Fibroblast of skin of scalp (primary cell): ENCODE measurements around the gene B3GNT9.
"Not testable (repeated sequence)": the region's sequence is repeated elsewhere in the genome, so short reads cannot be mapped to it uniquely, and the experiment has no call there.

Experiments
- DNase-seq: peaks from one replicate; pipeline ENCODE4 v3.0.0-alpha.2; 2013

The B3GNT9 gene

DNA sequence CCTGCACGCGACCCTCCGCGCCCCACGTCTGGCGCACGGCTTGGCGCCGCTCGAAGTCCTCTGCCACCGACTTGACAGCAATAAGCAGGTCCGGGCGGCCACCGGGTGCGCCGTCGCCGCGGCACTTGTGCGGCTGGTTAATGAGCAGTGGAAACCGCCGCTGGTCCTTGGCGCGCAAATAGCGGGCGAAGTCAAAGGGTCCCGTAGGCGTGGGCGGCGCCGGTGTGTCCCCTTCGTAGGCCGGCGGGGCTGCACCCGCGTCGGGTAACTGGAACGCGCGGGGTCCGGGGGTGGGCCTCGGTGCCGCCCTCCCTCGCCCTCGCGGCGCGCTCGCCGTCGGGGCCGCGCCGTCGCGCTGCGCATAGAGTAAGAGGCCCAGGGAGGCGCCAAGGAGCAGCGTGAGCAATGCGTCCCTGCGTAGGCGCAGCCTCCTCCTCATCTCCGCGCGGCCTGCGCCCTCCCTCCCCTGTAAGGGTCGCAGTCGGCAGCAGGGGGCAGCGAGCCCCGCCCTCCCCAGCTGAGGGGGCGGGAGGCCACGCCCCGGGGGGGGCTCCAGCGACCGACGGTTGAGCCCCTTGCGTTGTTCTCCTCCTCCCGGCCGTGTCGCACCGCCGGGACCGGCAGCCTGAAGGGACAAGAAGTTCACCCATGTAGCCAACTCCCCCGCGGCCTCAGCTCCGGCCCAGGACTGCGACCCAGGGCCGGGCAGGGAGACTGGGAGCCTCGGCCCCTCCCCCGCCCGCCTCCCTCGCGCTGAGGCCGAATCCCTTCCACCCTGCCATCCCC is 558 bp downstream of the B3GNT9 start:
- peak; percentile 73 for DNase-seq

DNA sequence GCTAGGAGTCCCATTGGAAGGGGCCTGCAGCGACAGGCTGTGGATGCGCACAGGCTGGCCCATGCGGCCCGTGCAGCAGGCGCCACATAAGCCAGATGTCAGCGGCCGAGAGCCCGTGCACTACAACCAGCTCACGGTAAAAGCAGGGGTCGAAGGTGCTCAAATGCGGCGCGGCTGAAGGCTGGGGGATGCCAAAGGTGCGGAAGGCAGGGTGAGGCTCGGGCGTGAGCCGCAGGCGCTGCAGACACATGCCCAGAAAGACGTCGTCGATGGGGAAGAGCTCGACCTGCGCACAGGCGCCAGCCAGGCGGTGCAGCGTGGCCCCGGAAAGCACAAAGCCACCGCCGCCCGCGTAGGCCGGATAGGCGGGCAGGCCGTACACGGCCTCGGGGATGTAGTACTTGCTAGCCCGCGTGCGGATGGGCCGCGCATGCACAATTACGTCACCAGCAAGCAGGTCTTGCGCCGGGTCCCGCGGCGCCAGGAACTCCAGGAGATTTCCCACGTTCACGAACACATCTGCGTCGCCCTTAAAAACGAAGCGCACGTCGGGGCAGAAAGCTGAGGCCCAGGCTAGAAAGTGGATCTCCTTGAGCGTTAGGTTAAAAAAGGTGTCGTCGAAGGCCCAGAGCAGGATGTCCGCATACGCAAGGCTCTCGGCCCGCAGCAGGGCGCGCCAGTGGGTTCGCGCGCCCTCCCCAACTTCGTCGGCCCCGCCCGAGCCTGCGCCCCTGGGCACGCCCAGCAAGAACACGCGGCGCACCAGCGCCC is 1.3 kb downstream of the B3GNT9 start:
- DNase-seq = no peak

DNA sequence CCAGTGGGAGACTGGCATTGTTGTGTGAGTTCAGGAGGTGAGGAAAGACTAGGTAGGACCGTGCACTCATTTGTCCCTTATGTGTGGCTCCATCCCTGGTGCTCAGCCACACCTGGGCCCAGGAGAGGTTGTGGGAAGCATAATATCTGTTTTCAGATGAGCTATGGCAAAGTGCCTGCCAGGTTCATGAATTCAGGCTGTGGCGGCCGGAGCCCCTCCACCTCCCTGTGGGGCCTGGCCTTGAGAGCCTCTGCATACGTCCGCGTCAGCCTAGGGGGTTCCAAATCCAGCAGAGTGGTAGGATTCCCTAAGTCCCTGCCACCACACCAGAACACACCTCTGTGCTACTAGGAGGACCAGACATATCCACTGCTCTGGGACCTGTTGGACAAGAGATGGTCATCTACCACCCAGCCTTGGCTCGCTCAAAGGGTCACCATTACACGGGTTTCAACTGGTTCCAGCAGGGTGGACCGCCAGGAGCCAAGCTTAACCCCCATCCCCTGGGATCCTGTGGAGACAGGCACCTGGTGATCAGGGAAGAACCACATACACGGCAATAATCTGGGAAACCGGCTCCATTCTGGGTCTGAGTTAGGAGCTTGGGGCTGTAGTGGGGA is 2.0 kb downstream of the B3GNT9 start:
- no peak for DNase-seq

DNA sequence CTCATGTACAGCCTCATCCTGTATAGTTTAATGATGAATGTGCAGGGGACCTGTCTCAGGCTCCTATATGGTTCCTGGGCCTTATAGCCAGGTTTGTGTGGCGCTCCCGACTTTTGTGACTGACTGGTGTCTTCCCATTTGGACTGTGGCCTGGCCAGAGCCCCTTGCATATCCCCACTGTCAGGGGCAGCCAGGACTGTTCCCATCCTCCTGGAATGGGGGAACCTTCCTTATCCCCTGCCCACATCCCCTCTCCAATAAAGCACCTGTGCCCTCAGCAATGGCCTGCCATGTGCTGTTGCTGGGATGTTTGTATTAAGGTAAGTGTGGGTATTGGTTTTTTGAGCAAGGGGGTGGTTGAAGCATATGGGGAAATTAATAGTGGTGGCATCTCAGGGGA is 2.6 kb downstream of the B3GNT9 start:
- no peak for DNase-seq

DNA sequence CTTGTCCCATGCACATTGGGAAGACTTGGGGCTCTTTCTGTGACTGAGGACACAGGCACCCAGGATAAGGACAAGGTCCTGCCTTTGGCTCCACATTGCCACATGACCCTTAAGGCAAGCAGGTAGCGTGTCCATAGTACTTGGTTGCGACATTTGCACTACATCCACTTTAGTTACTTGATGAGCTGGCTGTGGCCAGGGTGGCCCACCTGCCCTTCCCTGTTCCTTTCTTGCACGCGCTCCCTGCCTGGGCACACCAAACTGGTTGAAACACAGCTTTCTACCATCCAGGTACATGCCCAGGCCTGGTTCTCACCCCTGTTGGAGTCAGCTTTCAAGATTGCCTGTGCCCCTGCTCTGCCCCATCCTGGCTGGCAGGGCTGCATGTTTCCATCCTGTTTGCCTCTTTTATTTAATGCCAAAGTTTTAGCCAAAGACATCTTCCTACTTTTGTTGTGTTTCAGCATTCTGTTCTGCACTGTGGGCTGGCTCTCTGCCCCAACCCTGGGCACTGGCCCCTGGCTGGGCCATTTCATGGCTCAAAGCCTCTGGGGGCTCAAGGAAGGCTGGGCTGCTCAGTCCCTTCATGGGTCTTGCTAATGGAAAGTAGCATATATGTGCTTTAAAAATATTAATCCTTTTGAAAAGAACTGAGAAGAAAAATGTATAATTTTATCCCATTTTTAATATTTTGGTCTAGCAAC is 3.2 kb downstream of the B3GNT9 start:
- DNase-seq = no peak

DNA sequence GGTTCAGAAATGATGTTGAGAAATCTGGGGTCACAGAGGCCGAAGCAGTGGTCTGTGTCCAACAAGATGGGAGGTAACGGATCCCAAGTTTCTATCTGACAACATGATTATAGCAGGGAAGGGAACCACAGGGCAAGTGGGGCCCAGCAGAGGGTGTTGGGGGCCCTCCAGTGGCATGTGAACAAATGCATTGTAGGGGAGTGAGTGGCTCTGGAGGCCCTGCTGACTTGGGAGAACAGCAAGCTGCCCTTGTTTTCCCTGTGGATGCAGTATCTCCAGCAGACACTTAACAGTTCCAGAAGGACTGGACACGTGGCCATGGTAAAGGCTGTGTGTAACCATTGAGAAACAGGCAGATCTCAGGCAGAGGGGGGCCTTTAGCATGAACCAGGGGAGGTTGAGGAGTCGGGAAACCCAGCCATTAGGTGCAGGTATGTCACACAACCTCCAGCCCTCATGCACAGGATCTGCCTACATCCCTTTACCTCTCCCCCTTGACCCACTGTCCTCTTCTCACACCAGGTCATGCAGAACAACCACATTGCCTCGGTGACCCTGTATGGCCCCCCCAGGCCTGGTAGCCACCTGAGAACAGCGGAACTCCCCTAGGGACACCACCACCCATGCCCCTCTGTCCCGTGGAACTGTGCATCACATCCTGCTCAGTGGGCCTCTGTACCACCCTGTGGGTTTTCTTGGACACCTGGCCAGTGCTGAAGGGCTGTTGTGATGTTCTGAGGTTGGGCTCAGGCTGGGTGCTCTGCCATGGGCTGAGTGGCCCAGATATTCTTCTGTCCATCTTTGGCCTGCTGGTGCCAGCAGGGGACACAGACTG is 4.1 kb downstream of the B3GNT9 start:
- DNase-seq = no peak

DNA sequence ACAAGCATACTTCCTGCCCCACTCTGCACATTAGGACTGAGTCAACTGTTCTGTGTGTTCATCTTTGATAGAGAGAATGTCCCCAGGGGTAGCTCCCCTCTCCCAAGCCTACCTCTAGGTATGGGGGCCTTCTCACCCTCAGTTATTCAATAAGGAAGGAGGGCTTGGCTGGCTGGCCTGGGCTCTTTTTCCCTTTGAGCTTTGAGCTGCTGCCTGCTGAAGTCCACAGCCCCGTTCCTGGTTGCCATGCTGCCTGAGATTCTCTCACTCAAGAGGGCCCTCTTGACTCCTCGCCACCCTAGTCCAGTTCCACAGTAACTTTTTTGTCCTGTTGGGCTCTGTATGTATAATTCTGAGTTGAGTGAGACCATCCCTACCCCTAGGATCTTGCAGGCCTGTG is 5.1 kb downstream of the B3GNT9 start:
- no peak for DNase-seq

DNA sequence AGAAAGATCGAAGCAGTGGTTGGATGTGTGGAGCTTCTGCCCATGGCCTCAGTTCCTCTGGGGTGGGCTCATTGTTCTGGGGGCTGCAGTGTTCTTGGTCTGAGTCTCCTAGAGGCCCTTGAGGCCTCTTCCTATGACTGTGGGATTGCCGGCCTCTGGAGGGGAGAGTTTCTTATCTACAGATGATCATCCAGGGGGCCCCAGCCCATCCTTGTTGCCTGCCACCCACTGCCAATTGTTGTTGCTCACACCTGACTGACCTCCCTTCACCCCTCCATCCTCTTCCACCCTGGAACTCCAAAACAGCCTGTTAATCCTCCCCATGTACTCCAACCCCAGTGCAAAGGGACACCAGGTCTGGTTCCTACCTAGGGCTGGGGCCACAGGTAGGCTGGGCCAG is 5.9 kb downstream of the B3GNT9 start:
- DNase-seq = no peak

DNA sequence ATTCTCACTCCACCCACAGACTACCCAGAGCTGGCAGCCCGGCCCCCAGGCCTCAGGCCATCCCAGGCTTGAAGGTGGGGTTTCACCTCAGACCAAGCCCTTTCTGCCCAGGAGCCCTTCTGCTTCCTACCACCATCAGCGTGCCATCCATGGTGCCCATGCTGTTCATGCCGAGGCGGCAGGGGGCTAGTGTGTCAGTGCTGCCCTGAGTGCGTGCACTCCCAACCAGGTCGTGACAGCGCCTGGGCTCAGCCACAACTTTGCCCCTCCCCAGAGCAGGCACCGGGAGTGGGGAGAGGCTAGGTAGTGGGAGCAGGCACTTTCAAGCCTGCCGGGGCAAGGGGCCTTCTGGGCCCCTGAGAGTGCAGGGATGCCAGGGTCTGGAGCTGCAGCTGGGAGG is 8.5 kb downstream of the B3GNT9 start:
- no peak for DNase-seq

DNA sequence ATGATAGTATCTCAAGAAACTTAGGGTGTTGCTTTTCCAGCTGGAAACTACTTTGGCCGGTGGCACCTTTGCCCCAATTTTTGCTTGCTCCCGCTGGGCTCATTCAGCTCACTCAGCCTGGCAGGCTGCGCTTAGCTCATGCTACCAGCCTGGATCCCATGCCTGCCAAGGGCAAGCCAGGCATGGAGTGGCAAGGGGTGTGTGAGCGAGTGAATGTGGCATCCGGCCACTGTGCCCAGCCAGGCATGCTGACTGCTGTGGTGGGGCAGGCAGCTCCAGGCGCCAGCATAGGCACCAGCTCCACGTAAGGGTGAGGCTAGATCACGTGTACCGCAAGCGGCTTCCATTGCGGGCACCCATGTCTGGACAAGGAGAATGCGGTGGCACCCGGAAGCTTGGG is 9.4 kb downstream of the B3GNT9 start:
- no peak for DNase-seq

DNA sequence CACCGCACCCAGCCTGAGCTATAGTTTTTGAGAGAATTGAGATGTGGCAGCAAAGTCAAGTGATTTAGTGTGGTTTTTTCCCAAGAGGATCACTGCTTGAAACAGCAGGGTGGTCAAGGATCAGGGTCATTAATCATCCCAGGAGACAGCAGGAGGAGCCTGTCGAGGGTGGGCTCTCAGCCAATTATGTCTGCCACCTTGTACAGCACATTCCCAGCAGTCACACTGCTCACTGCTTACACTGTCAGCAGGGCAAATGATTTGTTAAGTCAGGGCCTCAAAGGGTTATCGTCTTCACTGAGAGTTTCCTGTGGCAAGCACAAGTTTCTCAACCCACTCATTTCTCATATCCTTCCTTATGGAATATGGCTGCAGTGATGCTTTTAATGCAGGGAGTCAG is 13.2 kb downstream of the B3GNT9 start:
- no peak for DNase-seq

DNA sequence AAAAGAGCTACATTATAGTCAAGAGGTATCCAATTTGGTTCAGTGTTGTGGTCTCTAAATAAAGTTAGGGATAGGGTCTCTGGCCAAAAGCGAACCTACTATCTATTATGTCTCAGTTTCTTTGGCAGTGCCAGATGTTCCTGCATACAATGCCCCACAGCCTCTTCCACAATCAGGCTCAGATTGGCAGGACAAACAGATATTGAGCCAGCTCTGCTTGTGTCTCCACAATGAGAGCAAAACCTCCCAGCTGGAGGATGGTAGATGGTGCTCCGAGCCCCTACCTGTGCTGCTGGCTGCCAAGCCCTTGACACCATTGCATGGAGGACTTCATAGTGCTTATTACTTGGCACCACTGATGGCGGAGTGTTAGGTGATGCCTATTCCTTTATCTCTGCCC is 21.4 kb downstream of the B3GNT9 start:
- DNase-seq = no peak

DNA sequence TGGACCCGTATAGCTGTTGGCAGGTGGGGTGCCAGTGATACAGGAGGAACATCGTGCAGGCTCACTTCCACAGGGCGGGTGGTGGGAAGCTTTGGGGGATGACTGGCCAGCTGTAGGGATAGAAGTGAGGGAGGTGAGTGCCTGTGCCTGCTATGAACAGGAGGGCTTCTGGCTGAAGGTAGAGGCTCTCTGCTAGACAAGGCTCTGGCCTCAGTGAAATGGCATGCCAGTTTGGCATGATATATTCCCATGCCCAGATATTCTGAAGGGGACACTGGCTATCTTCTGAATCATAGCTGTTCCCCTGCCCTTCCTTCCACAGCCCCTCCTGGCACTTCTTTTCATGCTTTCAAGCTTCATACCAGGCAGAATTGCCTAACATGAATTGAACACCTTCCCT is 21.9 kb downstream of the B3GNT9 start:
- DNase-seq = no peak

DNA sequence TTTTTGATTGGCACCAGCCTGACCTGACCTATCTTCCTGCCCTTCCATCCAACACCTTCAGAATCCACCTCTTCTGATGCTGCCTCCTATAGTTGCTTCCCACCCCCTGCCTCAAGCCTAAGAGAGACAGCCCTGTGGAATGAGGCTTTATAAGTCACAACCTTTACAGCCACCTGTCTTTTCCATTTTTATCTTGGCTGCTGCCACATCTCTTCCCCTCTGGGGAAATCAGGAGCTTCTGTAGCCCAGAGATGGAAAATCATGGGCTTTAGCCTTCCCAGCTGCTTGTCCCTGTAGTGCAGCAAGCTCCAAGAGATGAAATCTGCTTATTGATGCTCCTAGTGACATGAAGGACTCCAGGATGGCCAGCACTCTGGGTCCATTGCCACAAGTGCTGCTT is 22.4 kb downstream of the B3GNT9 start:
- DNase-seq = no peak

DNA sequence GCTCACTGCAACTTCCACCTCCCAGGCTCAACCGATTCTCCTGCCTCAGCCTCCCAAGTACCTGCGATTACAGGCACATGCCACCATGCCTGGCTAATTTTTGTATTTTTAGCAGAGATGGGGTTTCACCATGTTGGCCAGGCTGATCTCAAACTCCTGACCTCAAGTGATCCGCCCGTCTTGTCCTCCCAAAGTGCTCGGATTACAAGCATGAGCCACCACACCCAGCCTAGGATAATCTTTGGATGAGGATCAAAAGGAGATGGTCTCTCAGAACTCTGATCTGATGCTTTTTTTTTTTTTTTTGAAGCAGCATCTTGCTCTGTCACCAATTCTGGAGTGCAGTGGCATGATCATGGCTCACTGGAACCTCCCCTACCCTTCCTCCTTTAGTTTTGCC is 28.0 kb downstream of the B3GNT9 start:
- DNase-seq = not testable (repeated sequence)

DNA sequence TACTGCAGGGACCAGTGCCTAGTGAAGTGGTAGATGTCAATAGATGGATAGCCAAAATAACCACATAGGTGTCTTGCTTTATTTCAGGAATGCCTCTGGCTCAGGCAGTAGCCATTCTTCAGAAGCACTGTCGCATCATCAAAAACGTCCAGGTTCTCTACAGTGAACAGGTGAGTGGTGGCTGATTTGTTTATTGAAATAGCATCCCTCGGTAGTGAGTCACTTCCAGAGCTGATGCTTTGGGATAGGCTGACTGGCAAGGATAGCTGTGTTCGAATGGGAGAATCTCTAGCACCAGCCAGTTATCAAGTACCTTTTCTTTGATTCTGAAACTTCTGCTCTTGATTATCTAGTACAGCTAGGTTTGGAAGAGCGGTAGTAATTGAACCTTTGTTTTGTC is 30.8 kb downstream of the B3GNT9 start:
- DNase-seq = no peak

DNA sequence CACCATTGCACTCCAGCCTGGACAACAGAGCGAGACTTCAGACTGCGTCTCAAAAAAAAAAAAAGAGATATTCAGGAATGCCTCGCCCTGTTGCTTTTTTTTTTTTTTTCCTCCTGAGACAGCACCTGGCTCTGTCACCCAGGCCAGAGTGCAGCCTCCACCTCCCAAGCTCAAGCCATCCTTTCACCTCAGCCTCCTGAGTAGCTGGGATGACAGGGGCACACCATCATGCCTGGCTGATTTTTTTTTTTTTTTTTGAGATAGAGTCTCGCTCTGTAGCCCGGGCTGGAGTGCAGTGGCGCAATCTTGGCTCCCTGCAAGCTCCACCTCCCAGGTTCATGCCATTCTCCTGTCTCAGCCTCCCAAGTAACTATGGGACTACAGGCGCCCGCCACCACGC is 33.1 kb downstream of the B3GNT9 start:
- no peak for DNase-seq

DNA sequence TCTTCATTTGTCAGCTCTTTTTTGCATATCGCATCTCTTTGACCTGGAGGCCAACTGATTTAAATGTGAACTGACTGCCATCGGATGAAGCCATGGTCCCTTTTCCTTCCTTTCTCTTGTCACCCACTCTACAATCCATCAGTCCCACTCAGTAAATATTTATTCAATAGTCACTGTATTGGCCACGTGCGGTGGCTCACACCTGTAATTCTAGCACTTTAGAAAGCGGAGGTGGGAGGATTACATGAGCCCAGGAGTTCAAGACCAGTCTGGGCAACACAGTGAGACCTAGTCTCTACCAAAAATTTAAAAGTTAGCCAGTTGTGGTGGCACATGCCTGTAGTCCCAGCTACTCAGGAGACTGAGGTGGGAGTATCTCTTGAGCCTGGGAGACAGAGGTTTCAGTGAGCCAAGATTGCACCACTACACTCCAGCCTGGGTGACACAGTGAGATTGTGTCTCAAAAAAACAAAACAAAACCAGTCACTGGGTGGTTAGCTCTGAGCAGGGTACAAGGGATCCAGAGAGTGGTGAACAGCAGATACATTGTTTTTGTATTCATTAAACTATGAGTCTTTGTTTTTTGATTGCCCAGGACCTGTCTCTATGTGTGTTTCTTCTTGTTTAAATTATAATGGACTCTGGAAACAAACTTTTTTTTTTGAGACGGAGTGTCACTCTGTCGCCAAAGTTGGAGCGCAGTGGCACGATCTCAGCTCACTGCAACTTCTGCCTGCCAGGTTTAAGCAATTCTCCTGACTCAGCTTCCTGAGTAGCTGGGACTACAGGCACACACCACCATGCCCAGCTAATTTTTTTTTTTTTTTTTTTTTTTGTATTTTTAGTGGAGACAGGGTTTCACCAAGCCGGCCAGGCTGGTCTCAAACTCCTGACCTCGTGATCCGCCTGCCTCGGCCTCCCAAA is 34.1 kb downstream of the B3GNT9 start:
- no peak for DNase-seq

DNA sequence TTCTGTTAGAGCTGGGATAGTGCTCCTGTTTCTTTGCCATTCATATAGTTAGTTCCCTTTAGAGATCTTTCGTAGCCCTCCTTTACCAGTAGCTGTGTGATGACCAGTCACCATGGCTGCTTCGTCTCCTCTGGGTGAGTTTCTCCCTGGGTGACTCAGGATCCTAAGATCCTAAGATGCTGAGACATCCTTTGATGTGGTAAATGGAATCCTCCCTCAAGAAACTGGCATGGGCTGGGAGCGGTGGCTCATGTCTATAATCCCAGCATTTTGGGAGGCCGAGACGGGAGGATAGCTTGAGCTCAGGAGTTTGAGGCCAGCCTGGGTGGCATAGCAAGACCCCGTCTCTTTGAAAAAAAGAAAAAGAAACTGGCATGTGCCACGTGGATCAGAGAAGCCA is 35.2 kb downstream of the B3GNT9 start:
- peak; percentile 81 for DNase-seq

DNA sequence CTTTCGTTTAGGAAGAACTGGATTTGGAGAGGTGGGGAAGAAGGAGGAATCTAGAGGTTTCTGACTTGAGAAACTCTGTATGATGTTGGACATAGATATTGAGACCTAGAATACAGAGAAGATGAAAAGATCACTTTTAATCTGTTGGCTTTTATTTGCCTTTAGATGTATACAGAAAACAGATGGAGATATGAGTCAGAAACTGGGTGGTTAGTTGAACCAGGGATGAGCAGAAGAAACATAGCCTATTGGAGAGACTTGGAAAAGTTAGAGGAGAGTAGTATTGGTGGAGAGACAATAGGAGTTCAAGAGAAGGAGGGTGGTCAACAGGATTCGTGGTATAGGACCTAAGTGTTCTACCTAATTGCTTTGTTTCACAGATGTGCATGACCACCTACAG is 36.0 kb downstream of the B3GNT9 start:
- no peak for DNase-seq
